Effector memory CD8-positive, alpha-beta T cell (primary cell): ENCODE data around the gene UBAP1.
"Not testable (repeated sequence)": the region's sequence is repeated elsewhere in the genome, so short reads cannot be mapped to it uniquely, and the experiment has no call there.

Source experiments
- ATAC-seq: fragments of 150-1000 bp; cut with Tn5 transposase; replicated peaks from 2 replicates; pipeline ENCODE4 v1.10.0; 2021; ENCODE audit warnings: mild to moderate bottlenecking, moderate library complexity
- DNase-seq, 3 experiments: peaks; one replicate each; pipeline ENCODE4 v3.0.0; 2021
- H3K27ac Mint-ChIP-seq, 2 donors: one replicate each; pipeline ENCODE4 v1.8.0; 2022; ENCODE audit warnings: mild to moderate bottlenecking in 2 of 2, mixed read lengths in 2 of 2, moderate library complexity in 2 of 2
- H3K27me3 Mint-ChIP-seq, 2 donors: one replicate each; pipeline ENCODE4 v1.8.0; 2022; ENCODE audit warnings: mixed read lengths in 2 of 2
- H3K36me3 Mint-ChIP-seq: one replicate; pipeline ENCODE4 v1.8.0; 2022; ENCODE audit warnings: mild to moderate bottlenecking, moderate library complexity, mixed read lengths; ENCODE audit not compliant: insufficient read depth
- H3K4me1 Mint-ChIP-seq, 2 donors: one replicate each; pipeline ENCODE4 v1.8.0; 2022; ENCODE audit warnings: low read depth in 2 of 2, mixed read lengths in 2 of 2
- H3K4me3 Mint-ChIP-seq, 2 donors: one replicate each; pipeline ENCODE4 v1.8.0; 2022; ENCODE audit warnings: mild to moderate bottlenecking in 2 of 2, mixed read lengths in 2 of 2, moderate library complexity in 2 of 2
- H3K9me3 Mint-ChIP-seq, 2 donors: one replicate each; pipeline ENCODE4 v1.8.0; 2022; ENCODE audit warnings: mixed read lengths in 2 of 2
- total RNA-seq, 9 experiments: gene quantifications; one replicate each; lab custom pipeline; 2026; lab: John Stamatoyannopoulos, UW

The UBAP1 gene
- 50.5 to 107 (median 64.5) reads per million in 9 experiments for total RNA-seq

DNA sequence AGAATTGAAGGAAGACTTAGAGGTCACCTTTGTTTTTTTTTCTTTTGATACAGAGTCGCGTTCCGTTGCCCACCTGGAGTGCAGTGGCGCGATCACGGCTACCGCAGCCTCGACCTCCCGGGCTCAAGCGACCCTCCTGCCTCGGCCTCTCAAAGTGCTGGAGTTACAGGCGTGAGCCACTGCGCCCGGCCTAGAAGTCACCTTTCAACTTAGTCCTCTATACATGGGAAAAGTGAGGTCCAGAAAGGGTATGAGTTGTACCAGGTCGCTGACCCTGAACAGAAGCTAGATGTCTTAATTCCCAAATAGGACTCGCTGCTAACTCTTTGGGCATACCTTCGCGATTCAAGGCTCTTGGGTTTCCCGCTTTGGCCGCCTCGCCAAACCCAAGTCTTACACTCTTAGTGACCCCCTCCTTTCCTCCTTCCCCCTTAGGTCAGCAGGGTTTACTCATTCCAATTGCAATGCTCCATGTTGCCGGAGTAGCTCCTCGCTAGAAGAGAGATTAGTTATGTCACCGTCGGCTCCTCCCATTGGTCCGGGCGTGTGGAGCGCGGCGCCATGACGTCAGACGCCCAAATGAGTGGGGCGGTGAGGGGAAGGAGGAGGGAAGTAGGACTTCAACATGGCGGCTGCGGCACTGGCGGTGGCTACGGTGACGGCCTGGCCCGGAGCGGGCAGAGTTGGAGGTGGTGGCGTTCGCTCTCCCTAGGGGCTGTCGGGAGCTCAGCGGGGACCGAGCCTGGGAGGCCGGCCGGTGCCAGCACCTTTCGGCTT is at the start of gene UBAP1:
TSS of gene UBAP1 (plus strand) at position 608 of the 777 bp plus-strand sequence. CDS start 41,872 bp downstream, outside the sequence.
- peak within 1 kb of the TSS; percentile 97 for H3K27ac Mint-ChIP-seq
- H3K9me3 Mint-ChIP-seq, result no peaks in the 10 kb centered on the region
- ATAC-seq, result peak; percentile 97
- H3K36me3 Mint-ChIP-seq, result peaks cover 22% of the 10 kb centered on the region
- H3K4me1 Mint-ChIP-seq, result peaks cover 9 to 27% of the 10 kb centered on the region in 2 donors
- peak within 1 kb of the TSS; percentile 90 to 91 for H3K4me3 Mint-ChIP-seq
- DNase-seq, result peak; percentile 93 to 95 (median 94)
- no peaks in the 10 kb centered on the region for H3K27me3 Mint-ChIP-seq

DNA sequence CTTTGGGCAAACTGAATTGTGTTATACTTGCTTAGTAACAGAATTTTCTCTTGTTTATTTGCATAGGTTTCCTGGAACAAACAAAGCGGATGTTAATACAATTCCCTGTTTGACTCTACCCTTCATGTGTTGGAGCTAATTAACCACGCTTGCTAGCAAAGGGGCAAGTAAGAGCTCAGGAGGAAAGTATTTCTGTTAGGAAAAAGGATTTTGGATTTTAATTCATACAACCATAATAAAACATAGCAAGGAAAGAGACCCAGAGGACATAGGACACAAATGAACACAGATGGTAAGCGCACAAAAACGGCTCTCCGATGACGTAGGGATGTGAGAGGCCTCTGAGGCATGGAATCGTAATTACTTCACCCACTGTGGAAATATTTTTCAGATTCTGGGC is 47.3 kb upstream of the UBAP1 start:
- H3K27ac Mint-ChIP-seq, result no peak overlapping the region
- no peaks in the 10 kb centered on the region for H3K9me3 Mint-ChIP-seq
- no peak for DNase-seq
- H3K4me1 Mint-ChIP-seq, result peaks cover 3 to 5% of the 10 kb centered on the region in 2 donors
- peaks cover 3% of the 10 kb centered on the region for H3K36me3 Mint-ChIP-seq
- no peak for ATAC-seq
- H3K4me3 Mint-ChIP-seq, result no peak overlapping the region
- no peaks in the 10 kb centered on the region for H3K27me3 Mint-ChIP-seq

DNA sequence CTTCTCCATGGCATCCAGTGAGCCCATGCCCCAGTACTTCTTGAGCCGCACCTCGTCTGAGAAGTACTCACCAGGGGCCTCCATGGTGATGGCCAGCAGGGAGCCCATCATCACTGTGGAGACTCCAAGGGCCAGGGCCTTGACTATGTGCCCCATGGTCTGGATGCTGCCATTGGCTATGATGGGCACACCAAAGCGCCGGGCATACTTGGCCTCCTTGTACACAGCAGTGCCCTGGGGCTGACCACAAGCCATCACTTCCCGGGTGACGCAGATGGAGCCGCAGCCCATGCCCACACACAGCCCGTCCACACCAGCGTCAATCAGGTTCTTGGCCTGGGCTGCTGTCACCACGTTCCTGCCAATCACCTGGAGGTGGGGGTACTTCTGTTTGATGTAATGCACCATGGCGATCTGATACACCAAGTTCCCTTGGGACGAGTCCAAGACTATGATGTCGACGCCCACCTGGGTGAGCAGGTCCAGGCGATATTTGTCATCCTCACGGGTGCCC is 45.4 kb upstream of the UBAP1 start:
- H3K36me3 Mint-ChIP-seq, result no peaks in the 10 kb centered on the region
- H3K27ac Mint-ChIP-seq, result no peak overlapping the region
- H3K27me3 Mint-ChIP-seq, result no peaks in the 10 kb centered on the region
- no peak overlapping the region for H3K4me3 Mint-ChIP-seq
- no peaks in the 10 kb centered on the region for H3K9me3 Mint-ChIP-seq
- H3K4me1 Mint-ChIP-seq, result no peaks in the 10 kb centered on the region
- no peak for DNase-seq
- ATAC-seq, result no peak

DNA sequence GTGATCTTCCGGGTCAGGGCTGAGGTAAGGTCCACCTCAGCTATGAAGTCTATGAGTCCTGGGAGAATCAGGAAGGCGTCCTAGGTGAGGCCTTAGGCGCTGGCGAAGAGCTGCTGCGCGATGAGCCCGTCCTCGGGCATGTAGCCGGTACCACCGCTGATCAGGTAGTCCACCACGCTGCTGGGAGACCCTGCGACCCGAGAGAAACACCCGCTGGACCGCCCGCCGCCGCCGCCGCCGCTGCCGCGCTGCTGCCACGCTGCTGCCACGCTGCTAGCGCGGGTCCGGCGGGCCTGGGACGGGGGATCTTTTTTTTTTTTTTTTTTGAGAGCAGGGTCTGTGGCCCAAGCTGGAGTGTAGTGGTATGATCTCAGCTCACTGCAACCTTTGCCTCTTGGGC is 44.3 kb upstream of the UBAP1 start:
- H3K27ac Mint-ChIP-seq, result no peak overlapping the region
- no peaks in the 10 kb centered on the region for H3K36me3 Mint-ChIP-seq
- H3K27me3 Mint-ChIP-seq, result no peaks in the 10 kb centered on the region
- H3K4me1 Mint-ChIP-seq, result no peaks in the 10 kb centered on the region
- no peak for ATAC-seq
- DNase-seq, result no peak
- H3K4me3 Mint-ChIP-seq, result no peak overlapping the region
- no peaks in the 10 kb centered on the region for H3K9me3 Mint-ChIP-seq

DNA sequence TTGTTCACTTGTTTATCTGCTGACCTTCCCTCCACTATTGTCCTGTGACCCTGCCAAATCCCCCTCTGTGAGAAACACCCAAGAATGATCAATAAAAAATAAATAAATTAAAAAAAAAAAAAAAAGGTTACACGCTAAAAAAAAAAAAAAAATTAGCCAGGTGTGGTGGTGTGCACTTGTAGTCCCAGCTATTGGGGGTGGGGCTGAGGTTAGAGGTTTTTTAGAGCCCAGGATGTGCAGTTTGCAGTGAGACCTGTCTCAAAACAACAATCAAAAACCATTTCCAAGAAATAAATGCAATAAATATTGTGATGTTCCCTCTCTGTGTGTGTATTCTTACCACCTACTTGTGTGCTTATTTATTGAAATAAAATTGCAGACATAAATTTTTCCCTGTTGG is 40.2 kb upstream of the UBAP1 start:
- ATAC-seq, H3K27ac Mint-ChIP-seq: not testable (repeated sequence)

DNA sequence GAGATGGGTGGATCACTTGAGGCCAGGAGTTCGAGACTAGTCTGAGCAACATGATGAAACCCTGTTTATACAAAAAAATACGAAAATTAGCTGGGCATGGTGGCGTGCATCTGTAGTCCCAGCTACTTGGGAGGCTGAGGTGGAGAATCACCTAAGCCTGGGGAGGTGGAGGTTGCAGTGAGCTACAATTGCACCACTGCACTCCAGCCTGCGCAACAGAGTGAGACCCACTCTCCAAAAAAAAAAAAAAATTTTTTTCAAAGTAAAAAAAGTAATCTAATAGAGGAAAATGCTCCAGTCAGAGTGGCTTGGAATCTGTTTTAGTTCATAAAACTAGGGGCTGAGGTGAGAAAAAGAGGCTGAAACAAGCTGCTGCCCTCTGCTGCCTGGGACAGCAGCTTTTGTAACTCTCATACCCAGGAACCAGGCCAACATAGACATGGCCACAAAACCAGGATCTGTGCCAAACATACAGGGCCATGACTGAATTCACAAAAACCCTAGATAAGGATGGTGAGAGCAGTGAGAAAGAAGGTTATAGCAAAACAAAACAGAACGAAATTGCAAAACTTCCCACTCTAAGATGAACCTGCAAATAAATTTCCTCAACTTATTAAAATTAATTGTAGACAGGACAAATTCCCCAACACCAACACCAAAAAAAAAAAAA is 39.2 kb upstream of the UBAP1 start:
- Mint-ChIP-seq H3K27ac (no peak overlapping the region), H3K9me3 (no peaks in the 10 kb centered on the region), H3K36me3 (no peaks in the 10 kb centered on the region), H3K4me1 (no peaks in the 10 kb centered on the region), H3K4me3 (no peak overlapping the region), H3K27me3 (no peaks in the 10 kb centered on the region)
- DNase-seq (no peak), ATAC-seq (no peak)

More for the DNA sequence above, 40.2 kb upstream of the UBAP1 start:
- not testable (repeated sequence) for H3K27me3 Mint-ChIP-seq, H3K9me3 Mint-ChIP-seq, H3K4me3 Mint-ChIP-seq, H3K36me3 Mint-ChIP-seq, DNase-seq, H3K4me1 Mint-ChIP-seq

DNA sequence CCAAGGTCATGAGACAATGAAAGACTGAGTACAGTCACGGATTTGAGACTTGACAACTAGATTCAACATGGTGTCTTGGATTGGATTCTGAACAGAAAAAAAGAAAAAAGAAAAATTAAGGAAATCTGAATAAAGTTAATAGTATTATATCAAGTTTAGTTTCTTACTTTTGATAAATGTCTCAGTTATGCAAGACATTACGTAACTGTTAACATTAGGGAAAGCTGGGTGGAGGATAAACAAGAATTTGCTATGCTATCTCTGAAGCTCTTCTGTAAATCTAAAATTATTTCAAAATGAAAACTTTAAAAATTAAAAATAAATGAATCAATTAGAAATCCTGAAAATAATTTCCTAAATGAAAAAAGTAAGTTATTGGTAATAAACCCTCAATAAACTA is 38.0 kb upstream of the UBAP1 start:
- Mint-ChIP-seq H3K4me1 (no peaks in the 10 kb centered on the region), H3K4me3 (no peak overlapping the region), H3K36me3 (no peaks in the 10 kb centered on the region), H3K27ac (no peak overlapping the region), H3K9me3 (no peaks in the 10 kb centered on the region), H3K27me3 (no peaks in the 10 kb centered on the region)
- DNase-seq, result no peak
- no peak for ATAC-seq

DNA sequence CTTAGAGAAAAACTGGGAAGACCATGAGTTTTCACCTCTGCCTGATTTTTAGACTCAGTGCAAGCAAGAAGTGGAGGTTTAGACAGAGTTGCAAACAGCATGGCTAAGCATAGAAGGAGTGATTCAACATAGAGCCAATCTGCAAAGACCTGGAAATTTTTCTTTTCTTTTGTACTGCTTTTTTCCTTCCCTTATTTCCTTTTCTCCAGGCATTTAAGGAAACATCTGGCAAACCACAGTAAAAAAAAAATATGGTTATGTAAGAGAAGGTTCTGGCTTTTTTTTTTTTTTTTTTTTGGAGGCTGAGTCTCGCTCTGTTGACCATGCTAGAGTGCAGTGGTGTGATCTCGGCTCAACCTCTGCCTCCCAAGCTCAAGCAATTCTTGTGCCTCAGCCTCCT is 35.7 kb upstream of the UBAP1 start:
- no peak overlapping the region for H3K27ac Mint-ChIP-seq
- no peaks in the 10 kb centered on the region for H3K4me1 Mint-ChIP-seq
- no peaks in the 10 kb centered on the region for H3K27me3 Mint-ChIP-seq

DNA sequence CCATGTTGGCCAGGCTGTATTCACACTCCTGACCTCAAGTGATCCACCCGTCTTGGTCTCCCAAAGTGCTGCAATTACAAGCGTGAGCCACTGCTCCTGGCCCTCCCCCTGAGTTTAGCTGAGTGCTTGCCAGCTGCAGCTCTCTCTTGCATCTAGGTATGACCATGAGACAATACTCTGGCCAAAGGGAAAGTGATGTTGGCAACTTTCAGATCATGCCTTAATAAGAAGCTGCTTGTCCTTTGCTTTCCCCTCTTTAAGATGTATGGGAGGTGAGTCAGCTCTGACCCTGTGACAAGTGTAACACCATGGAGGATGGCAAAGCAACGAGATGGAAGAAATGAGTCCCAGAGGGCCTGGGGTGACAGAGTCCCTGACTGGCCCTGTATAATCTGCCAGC is 33.7 kb upstream of the UBAP1 start:
- ATAC-seq (no peak), DNase-seq (no peak)
- Mint-ChIP-seq H3K36me3 (no peaks in the 10 kb centered on the region), H3K4me1 (no peaks in the 10 kb centered on the region), H3K9me3 (no peaks in the 10 kb centered on the region), H3K4me3 (no peak overlapping the region), H3K27ac (no peak overlapping the region), H3K27me3 (peaks cover 0 to 5% of the 10 kb centered on the region in 2 donors)

More for the DNA sequence above, 35.7 kb upstream of the UBAP1 start:
- Mint-ChIP-seq H3K36me3 (no peaks in the 10 kb centered on the region), H3K4me3 (no peak overlapping the region), H3K9me3 (no peaks in the 10 kb centered on the region)
- ATAC-seq (no peak), DNase-seq (no peak)

DNA sequence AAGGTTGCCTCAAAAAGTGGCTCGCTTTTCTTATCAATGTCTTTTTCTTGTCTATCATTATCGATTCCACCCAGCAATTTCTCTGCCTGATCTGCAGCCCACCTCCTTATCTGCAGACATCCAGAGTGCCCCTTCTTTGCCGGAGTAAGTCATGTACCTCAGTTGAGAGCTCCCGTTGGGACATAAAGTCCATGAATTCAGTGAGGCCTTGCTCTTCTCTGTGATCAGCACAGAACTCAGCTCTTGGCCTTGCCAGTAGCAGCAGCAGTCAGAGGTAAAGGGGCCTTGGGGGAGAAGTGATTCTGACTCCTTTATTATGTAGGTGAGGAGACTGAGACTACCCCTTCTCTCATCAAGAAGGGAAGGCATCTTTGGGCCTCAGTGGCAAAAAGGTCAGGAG is 27.4 kb upstream of the UBAP1 start:
- Mint-ChIP-seq H3K9me3 (no peaks in the 10 kb centered on the region), H3K36me3 (peaks cover 2% of the 10 kb centered on the region), H3K27ac (no peak overlapping the region), H3K4me3 (no peak overlapping the region), H3K4me1 (no peaks in the 10 kb centered on the region), H3K27me3 (peaks cover 5 to 9% of the 10 kb centered on the region in 2 donors)
- DNase-seq (no peak), ATAC-seq (no peak)

DNA sequence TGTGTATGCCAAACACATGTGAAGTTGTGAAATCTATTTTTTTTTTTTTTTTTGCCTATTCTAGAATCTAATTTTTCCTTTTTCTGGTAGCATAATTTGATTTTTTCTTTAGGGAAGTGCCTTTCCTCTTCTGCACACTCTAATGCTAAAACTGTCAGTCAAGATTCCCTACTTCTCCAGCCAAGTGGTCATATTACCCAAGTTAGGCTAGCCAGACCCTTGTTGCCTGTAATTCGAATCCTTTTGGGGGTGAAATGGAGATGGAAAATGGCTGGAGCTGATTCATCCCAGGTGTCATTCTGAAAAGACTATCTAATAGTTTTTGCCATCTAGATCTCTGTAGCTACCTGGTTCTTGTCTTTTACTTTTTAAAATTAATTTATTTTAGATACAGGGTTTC is 24.8 kb upstream of the UBAP1 start:
- DNase-seq (no peak), ATAC-seq (no peak)
- H3K9me3 Mint-ChIP-seq, result no peaks in the 10 kb centered on the region
- H3K36me3 Mint-ChIP-seq, result peaks cover 2% of the 10 kb centered on the region
- H3K4me1 Mint-ChIP-seq, result no peaks in the 10 kb centered on the region
- peaks cover 5 to 9% of the 10 kb centered on the region in 2 donors for H3K27me3 Mint-ChIP-seq
- H3K4me3 Mint-ChIP-seq, result no peak overlapping the region
- no peak overlapping the region for H3K27ac Mint-ChIP-seq

DNA sequence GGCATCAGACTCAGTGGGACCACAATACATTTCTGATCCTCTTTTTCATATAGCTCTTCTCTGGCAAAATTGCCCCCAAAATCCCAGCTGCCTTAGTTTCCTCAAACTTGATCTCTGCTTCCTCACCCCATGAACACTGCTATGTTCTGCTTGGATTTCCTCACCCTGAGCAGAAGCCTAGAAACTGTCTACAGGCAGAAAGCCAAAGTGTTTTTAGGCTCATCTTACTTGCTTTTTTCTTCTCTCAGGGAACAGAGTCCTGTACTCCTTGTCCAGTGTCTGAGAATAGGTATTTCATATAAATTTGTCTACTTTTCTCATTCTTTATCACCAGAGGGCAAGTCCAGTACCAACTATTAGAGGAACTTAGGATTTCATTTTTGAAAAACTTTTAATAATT is 21.5 kb upstream of the UBAP1 start:
- Mint-ChIP-seq H3K27me3 (no peaks in the 10 kb centered on the region), H3K27ac (no peak overlapping the region), H3K4me1 (no peaks in the 10 kb centered on the region), H3K4me3 (no peak overlapping the region), H3K36me3 (no peaks in the 10 kb centered on the region), H3K9me3 (no peaks in the 10 kb centered on the region)
- DNase-seq, result no peak
- ATAC-seq, result no peak

DNA sequence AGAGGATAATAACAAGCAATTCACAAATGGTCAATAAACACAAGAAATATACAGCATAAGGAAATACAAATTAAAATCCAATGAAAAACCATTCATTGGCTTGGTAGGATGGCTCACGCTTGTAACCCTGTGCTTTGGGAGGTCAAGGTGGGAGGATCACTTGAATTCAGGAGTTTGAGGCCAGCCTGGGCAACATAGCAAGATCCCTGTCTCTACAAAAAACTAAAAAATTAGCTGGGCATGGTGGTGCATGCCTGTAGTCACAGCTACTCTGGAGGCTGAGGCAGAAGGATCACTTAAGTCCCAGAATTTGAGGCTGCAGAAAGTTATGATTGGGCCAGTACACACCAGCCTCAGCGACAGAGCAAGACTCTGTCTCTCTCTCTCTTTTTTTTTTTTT is 20.9 kb upstream of the UBAP1 start:
- H3K27me3 Mint-ChIP-seq, result no peaks in the 10 kb centered on the region
- no peaks in the 10 kb centered on the region for H3K4me1 Mint-ChIP-seq
- no peaks in the 10 kb centered on the region for H3K36me3 Mint-ChIP-seq
- DNase-seq, result no peak
- H3K9me3 Mint-ChIP-seq, result no peaks in the 10 kb centered on the region
- H3K4me3 Mint-ChIP-seq, result no peak overlapping the region
- H3K27ac Mint-ChIP-seq, result no peak overlapping the region
- ATAC-seq, result no peak

DNA sequence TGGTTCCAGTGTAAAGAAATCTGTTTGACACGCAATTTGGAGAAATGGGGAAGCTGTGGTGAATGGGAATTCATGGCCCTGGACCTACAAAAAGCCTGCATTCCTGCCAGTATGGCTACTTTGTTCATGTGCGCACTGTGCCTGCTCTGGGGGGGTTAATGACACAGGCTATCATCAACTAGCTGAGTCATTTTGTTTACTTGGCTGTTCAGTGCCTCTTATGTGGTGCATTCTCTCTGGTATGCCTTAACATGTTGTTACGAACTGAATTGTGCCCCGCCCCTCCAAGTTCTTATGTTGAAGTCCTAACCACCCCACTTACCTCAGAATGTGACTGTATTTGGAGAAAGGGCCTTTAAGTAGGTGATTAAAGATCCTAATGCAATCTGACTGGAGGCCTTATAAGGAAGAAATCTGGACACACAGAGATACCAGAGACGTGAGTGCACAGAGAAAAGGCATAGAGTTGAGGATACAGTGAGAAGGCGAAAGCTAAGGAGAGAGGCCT is 20.4 kb upstream of the UBAP1 start:
- H3K4me1 Mint-ChIP-seq, result no peaks in the 10 kb centered on the region
- ATAC-seq (no peak), DNase-seq (no peak)
- no peaks in the 10 kb centered on the region for H3K27me3 Mint-ChIP-seq
- H3K4me3 Mint-ChIP-seq, result no peak overlapping the region
- no peak overlapping the region for H3K27ac Mint-ChIP-seq
- H3K9me3 Mint-ChIP-seq, result no peaks in the 10 kb centered on the region
- no peaks in the 10 kb centered on the region for H3K36me3 Mint-ChIP-seq
